ENCODE data around the gene CD69. TPM values are rescaled to one million over a fixed set of nuclear protein-coding genes. Genes with fewer than 3 reads are reported as not detected.

Gene CD69
- total RNA-seq (1 to 10 TPM in 6 of 7 donors, under 1 TPM in 1; 0.63 to 7.8 (median 2.3) TPM), polyA plus RNA-seq (1 to 10 TPM; 2.1 to 6.6 TPM)
- long read RNA-seq, donor 1: 0 reads
- long read RNA-seq, donor 2: 0 reads
- long read RNA-seq, donor 3, partial matches to known transcripts: 0 of 1 reads
- long read RNA-seq, donor 3, other reads (novel, unspliced or antisense): 1 of 1 reads

DNA sequence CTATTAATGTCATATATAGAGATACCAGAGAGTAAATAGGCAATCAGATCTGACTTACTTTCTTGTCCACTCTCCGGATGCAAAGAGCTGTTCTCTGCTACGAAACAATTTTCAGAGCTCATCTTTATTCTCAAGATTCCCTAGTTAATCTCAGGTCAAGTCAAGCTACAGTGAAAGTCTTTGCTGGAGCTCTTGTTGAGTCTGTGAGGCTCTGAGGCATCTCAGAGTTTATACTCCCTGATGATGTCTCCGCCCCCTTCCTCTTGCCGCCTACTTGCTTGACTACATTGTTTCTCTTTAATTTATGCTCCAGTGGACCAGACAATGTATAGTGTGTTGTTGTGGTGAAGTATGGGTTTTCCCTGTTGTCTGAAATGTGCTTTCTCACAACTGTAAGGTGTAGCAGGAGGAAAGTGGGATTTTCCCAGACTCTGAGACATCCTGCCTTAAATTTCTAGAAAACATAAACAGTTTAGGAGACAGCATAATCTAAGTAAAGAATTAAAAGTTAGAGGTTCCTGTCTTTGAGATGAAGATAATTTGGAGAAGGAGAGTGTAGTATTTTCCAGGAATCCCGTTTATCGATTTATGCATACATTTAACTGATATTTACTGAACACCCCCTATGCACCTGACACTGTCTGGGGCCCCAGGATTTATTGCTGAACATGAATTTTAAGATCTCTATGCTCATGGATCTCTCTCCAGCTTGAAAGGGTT is at the start of gene CD69:
TSS of gene CD69 (minus strand) at position 203 of the 720 bp plus-strand sequence. CDS start at position 122, 81 bp downstream.
- Histone ChIP-seq H3K36me3 (no peaks in the 10 kb centered on the region), H3K27ac (no peak within 1 kb of the TSS), H3K4me1 (ENCODE audit: insufficient read depth) (no peaks in the 10 kb centered on the region), H3K9me3 (no peaks in the 10 kb centered on the region), H3K27me3 (no peaks in the 10 kb centered on the region), H3K4me3 (no peak within 1 kb of the TSS)
- intact Hi-C loops (cut with DNase I): no loop called here
- 63 to 77% (median 68%) methylated on average over 6 of the region's 6 CpGs for WGBS, 3 donors
- no peak for DNase-seq
- no peak for TF ChIP-seq EP300 (IDR thresholded peaks at IDR 0.05)
- TF ChIP-seq, protein P1, sequence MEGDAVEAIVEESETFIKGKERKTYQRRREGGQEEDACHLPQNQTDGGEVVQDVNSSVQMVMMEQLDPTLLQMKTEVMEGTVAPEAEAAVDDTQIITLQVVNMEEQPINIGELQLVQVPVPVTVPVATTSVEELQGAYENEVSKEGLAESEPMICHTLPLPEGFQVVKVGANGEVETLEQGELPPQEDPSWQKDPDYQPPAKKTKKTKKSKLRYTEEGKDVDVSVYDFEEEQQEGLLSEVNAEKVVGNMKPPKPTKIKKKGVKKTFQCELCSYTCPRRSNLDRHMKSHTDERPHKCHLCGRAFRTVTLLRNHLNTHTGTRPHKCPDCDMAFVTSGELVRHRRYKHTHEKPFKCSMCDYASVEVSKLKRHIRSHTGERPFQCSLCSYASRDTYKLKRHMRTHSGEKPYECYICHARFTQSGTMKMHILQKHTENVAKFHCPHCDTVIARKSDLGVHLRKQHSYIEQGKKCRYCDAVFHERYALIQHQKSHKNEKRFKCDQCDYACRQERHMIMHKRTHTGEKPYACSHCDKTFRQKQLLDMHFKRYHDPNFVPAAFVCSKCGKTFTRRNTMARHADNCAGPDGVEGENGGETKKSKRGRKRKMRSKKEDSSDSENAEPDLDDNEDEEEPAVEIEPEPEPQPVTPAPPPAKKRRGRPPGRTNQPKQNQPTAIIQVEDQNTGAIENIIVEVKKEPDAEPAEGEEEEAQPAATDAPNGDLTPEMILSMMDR (IDR thresholded peaks at IDR 0.05): no peak
- no peak for TF ChIP-seq POLR2A (IDR thresholded peaks at IDR 0.05)

DNA sequence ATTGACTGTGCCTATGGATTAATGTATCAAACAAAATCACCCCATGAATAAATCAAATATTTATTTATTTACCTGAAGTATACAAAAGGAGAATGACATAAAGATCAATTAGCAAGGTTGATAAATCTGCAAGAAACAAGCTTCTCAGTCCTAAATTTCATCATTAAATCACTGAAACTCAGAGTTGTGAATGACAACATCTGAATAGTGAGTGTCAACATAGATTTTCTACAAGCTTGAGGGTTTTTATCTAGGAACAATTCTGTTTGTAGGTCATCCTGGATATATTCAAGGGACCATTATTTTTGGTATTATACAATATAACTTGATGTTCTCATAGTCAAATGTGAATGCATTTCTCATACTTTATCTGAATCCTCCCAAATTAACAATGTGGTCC is 49.2 kb upstream of the CD69 start:
- H3K4me3 ChIP-seq: no peak overlapping the region
- TF ChIP-seq EP300 (IDR thresholded peaks at IDR 0.05): no peak
- TF ChIP-seq POLR2A (IDR thresholded peaks at IDR 0.05): no peak
- TF ChIP-seq, protein P1 (IDR thresholded peaks at IDR 0.05): no peak
- no peak for DNase-seq
- no peaks in the 10 kb centered on the region for H3K27me3 ChIP-seq
- H3K36me3 ChIP-seq: no peaks in the 10 kb centered on the region
- no peak overlapping the region for H3K27ac ChIP-seq
- intact Hi-C loops (cut with DNase I): loop anchor here in 1 of 4 donors (10.0 kb wide), 1 partner anchor 115 kb away; no protein-coding TSS in a partner anchor
- no peaks in the 10 kb centered on the region for H3K4me1 ChIP-seq (ENCODE audit: insufficient read depth)
- no peaks in the 10 kb centered on the region for H3K9me3 ChIP-seq

DNA sequence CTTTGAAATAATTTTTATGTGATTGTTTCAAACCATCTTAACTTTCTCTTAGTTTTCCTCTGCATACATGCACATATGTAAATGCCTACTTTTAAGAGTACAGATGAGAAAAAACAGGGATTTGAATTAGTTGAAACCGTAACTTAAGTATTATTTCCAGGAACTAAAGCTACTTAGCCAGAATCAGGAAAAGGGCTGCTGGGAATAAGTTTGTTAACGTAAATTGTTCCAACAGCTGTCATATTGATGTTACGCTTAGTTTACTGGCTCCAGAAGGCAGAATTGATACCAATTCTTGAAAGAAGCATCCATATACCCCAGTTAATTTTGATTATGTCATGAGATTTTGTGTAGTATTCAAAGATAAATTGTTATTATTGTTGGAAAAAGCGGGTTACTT is 48.6 kb upstream of the CD69 start:
- intact Hi-C loops (cut with DNase I): no loop called here
- H3K27me3 ChIP-seq: no peaks in the 10 kb centered on the region
- no peaks in the 10 kb centered on the region for H3K4me1 ChIP-seq (ENCODE audit: insufficient read depth)
- no peak for DNase-seq
- H3K9me3 ChIP-seq: no peaks in the 10 kb centered on the region
- H3K36me3 ChIP-seq: no peaks in the 10 kb centered on the region
- WGBS, 3 donors: 74 to 78% (median 76%) methylated on average over 4 of the region's 4 CpGs
- H3K27ac ChIP-seq: no peak overlapping the region
- H3K4me3 ChIP-seq: no peak overlapping the region
- TF ChIP-seq POLR2A (IDR thresholded peaks at IDR 0.05): no peak
- TF ChIP-seq, protein P1 (IDR thresholded peaks at IDR 0.05): no peak
- no peak for TF ChIP-seq EP300 (IDR thresholded peaks at IDR 0.05)

DNA sequence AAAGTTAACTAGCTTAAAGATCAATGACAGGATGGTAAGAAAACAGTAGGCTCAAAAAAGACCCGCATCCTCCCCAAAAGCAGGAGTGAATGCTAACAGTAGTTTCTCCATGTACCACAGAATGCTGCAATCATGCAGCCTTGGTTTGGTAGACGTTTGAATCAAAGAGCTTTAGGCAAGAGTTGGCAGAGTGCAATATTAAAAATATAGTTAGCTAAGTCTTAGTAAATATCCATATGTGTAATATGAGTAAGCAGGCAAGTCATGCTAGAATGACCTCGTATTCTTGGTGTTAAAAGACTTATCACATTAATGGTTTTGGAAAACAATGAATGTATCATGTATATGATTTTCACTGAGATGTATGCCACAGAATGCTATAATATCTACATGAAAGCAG is 47.8 kb upstream of the CD69 start:
- H3K4me3 ChIP-seq: no peak overlapping the region
- H3K9me3 ChIP-seq: no peaks in the 10 kb centered on the region
- TF ChIP-seq, protein P1 (IDR thresholded peaks at IDR 0.05): no peak
- TF ChIP-seq POLR2A (IDR thresholded peaks at IDR 0.05): no peak
- no peak for TF ChIP-seq EP300 (IDR thresholded peaks at IDR 0.05)
- H3K27ac ChIP-seq: no peak overlapping the region
- no peaks in the 10 kb centered on the region for H3K36me3 ChIP-seq
- intact Hi-C loops (cut with DNase I): no loop called here
- no peak for DNase-seq
- WGBS, 3 donors: 64 to 68% (median 67%) methylated on average over 3 of the region's 3 CpGs
- no peaks in the 10 kb centered on the region for H3K27me3 ChIP-seq
- no peaks in the 10 kb centered on the region for H3K4me1 ChIP-seq (ENCODE audit: insufficient read depth)
